ENCODE results near the gene GDPD4.

Gene GDPD4

DNA sequence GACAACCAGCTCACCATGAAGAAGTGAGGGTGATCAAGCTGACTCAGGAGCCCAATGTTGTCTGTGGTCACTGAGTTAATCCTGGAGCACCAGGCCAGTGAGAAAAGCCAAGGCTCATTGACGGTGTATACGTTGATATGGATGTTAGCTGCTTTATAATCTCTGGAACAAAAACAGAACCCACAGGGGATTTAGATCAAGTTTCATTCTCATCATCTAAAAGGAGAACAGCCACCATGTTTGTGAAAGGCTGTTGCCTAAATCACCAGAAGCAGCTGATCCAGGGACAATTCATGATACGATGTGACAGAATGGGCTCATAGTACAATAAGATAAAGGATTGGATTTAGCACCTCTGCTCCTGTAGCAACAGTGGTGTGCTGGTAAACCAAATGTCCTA, 68.5 kb downstream of the GDPD4 start:
- DNase-seq (ENCODE audit: low read depth), result no peak

DNA sequence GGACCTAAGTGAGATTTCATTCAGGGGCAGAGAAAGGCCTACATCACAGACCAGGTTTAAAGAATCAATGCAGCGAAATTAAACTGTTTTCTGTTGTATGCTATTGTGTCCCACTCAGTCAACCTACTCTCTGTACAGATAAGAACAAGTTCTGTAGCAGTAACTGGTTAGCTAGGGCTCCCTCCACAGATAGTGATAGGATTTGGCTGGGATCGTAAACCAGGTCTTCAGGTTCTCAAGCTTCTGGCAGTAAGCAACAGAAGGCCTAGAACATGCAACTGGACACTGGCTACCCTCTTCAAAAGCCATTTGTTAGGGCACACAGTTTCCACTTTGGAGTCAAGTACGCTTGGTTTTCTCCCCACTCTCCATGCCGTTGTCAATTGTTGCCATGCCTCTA, 69.2 kb downstream of the GDPD4 start:
- no peak for DNase-seq (ENCODE audit: low read depth)

DNA sequence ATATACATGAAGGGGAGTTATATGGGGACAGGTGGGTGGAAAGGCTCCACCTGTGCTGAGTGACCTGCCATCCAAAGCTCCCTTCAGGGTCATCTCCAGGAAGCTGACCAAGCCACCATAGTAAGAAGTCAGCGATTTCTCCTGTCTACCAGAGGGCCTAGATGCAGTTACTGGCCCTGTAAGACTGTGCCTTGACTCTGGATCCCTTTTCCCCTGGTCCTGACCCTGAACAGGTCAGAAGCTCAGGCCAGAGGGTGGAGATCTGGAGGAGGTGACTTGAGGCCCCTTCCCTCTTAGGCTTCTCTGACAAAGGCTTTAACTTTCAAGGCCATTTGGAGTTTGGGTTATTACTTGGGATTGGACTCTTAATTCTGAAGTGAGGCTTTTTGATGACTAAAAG, 69.7 kb downstream of the GDPD4 start:
- DNase-seq (ENCODE audit: low read depth), result no peak

DNA sequence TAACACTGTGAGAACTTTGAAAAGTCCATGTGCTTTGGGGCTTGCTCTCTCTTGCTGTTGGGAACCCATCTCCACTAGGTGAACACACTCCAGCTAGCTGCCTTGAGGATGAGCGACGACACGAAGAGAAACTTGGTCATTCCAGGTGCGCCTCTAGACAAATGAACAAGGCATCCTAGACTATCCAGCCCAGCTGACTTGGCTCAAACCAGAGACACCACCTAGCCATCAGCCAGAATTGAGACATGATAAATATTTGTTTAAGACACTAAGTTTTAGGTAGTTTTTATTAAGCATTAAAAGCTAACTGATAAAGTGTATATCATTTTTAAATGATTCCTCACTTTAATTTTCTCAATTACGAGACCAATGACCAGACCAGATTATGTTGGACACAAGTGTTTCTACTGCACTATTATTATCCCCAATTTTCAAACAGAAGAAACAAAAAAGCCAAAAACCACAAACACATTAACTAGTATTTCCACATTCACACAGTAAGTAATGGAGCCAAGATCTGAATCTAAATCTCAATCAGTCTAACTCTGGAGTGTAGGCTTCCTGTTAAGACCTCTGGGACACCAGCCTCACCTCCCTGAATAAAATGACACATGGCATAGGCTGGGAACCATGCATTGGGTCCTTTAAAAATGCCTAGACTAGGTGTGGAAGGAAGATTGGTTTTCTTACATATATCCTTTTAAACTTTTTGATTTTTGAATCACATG, 70.4 kb downstream of the GDPD4 start:
- no peak for DNase-seq (ENCODE audit: low read depth)

DNA sequence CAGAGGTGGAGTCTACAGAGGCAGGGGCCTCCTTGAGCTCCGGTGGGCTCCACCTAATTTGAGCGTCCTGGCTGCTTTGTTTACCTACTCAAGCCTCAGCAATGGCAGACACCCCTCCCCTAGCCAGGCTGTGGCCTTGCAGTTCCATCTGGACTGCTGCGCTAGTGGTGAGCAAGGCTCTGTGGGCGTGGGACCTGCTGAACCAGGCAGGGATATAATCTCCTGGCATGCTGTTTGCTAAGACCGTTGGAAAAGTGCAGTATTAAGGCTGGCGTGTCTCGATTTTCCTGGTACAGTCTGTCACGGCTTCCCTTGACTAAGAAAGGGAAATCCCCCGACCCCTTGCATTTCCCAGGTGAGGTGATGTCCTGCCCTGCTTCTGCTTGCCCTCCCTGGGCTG, 77.7 kb downstream of the GDPD4 start:
- no peak for DNase-seq (ENCODE audit: low read depth)

DNA sequence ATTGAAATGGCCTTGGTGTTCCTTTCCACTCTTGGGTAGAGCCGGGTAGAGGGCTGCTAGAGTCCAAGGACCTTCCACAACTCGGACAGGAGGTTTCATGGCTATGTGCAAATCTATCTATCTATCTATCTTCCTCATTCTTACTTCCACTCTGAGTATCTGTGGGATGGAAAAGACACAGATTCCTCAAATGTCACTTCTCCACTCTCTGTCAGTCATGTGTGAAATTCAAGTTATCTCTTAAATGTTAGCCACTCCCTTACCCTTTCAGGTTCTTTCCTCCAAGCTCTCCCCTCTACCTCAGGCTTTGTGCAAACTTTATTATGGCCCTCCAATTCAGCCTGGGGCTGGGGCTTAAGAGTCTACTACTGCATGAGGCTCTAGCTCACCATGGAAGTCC, 84.3 kb downstream of the GDPD4 start:
- DNase-seq (ENCODE audit: low read depth), result no peak

DNA sequence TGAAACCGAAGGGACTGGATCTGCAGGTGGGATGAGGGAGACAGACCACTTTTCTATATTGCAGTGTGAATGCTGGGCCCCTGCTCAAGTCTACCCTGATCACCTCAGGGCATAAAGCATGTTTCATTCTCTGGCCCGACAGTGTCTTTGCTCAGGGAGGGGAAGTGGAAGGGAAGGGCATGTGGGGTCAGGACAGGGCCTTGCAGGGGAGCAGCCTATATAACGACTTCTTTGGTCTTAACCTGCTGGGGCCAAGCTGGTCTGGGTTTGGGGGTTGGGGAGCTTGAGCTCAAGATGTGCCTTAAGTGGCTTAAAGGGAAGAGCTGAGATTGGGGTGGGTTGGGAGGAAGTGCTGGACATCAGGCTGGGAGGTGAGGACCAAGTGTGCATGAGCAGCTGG, 86.4 kb downstream of the GDPD4 start:
- DNase-seq (ENCODE audit: low read depth), result no peak

DNA sequence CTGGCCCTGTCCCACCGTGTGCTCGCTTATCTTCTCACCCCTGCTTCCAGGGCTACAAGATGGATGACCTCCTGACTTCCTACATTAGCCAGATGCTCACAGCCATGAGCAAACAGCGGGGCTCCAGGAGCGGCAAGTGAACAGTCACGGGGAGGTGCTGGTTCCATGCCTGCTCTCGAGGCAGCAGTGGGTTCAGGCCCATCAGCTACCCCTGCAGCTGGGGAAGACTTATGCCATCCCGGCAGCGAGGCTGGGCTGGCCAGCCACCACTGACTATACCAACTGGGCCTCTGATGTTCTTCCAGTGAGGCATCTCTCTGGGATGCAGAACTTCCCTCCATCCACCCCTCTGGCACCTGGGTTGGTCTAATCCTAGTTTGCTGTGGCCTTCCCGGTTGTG, 86.9 kb downstream of the GDPD4 start:
- no peak for DNase-seq (ENCODE audit: low read depth)

DNA sequence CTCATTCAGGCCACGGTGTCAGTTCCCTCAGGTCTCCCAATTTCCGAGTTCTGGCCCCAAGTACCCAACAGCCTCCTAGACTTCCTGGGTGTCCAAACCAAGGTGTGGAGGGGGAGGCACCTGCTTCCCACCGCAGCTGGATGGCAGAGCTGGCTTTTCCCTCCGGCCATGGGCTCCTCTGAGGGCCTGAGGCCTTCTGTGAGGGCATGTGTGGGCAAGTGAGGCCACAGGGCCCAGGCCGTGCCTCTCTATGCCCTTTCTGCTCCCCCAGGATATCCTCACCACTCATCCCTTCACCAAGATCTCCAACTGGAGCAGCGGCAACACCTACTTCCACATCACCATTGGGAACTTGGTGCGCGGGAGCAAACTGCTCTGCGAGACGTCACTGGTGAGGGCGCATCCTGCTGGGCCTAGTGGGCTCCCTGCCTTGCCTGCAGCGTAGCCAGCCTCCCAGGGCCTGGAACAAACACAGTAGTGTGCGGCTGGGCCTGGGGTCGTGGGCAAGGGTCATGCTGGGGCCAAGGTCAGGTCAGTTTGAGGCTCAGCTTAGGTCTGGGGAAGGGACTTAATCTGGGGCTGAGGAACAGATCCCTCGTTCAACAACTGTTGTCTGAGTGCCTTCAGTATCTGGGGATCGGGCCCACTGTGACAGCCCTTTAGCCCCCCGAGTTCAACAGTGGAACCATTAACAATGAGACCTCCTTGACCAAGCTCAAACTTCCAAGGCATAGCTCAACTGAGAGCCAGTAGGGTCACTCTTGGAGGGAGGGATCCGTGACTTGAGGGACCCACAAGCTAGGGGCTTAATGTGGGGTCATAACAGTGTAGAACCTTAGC, 87.7 kb downstream of the GDPD4 start:
- DNase-seq (ENCODE audit: low read depth), result no peak

DNA sequence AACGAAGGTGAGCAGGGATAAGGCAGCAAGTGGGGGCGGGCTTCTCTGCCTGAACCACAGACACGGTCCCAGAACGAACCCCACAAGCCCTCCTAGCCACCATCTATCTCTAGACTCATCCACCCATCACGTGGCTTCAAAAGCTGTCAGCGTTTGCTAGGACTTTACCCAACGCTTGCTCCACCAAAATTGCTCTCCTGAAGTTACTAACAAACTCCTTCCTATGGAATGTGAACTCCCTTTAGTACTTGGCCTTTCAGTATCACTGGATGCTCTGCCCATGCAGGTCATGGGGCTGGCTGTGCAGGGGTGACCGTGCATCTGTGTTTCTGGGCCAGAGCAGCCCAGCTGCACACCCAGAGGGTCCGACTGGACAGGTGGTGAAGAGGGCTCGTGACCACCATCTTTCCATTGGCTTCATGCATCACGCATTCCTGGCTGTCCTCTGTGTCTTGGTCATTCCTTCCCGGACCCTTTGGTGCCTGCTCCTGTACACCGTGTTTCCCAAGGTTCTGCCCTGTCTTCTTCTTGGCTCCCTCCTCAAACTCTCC, 88.4 kb downstream of the GDPD4 start:
- no peak for DNase-seq (ENCODE audit: low read depth)

DNA sequence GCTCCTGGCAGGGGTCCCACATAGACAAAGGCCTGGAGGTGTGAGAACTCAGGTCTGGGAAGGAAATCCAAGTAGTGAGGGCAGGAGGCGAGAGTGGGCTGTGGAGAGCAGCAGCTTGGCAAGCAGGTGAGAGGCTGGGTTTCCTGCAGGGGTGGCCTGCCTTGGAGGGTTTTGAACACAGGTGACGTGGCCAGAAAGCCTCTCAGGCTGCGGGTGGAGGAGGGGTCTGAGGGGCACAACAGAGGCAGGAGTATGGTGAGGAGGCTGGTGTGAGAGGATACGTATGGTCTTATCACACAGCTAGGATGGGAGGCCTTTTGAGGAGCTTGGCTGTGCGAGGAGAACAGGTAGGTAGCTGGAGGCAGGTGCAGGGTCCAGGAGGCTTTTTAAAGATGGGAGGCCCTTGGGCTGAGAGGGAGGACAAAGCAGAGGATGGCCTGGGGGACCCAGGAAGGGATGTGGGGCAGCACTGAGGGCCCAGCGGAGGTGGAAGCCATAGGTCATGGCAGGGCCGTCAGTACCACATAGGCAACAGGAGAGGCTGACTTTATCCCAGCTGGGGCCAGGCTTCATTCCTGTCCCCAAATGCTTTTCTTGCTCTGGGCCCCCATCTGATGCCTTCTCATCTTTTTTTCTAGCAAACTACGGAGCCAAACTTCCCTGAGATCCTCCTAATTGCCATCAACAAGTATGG, 89.0 kb downstream of the GDPD4 start:
- DNase-seq (ENCODE audit: low read depth), result no peak

DNA sequence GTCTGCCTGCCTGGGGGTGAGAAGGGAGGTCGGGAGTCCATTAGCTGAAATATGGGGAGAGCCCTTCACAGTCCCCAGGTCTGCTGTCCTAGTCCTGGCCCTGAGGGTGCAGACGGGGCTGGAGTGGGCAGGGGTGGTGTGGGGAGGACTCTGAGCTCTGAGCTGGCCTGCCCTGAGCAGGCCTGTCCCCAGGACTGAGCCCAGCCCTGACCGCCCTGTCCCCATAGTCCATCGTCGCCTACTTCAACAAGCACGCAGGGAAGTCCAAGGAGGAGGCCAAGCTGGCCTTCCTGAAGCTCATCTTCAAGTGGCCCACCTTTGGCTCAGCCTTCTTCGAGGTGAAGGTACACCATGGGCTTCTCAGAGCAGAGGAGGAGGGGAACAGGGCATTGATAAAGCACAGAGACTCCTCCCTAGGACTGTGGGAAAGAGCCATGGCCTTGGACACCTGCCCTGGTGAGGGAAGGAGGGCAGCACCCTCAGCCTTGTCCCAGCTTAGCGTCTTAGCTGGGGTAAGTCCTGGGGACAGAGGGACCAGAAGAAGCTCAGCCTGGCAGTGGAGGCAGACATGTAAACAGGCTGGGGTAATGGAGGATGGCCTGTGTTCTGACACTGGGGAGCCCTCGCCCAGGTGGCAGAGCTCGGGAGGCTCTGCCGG, 89.8 kb downstream of the GDPD4 start:
- no peak for DNase-seq (ENCODE audit: low read depth)

DNA sequence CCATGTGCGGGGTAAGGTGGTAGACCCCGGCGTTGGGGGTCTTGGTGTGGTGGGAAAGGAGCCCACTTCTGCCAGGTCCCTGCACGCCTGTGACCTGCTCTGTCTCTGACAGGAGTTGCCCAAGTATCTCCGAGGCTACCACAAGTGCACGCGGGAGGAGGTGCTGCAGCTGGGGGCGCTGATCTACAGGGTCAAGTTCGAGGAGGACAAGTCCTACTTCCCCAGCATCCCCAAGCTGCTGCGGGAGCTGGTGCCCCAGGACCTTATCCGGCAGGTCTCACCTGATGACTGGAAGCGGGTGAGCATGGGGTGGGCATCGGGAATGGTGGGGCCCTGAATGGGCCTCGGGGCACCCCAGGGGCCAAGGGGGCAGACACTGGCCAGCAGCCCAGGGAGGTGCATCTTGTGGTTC, 90.4 kb downstream of the GDPD4 start:
- no peak for DNase-seq (ENCODE audit: low read depth)

DNA sequence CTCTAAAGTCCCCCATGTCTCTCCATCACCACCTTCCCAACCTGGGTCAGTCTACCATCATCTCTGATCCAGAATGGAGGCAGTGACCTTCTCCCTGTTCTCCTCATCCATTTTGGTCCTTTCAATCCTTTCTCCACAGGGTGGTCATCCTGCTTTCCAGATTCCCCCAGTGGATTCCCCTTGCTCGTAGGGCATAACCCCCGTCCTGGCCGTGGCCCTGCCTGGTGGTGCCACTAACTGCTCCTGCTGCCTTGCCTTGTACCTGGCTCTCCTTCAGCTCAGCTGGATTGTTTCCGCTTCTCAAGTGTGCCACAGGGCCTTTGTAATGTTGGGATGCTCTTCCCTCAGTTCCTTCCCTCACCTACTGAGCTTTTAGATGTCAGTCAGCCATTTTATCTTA, 91.8 kb downstream of the GDPD4 start:
- DNase-seq (ENCODE audit: low read depth), result no peak

DNA sequence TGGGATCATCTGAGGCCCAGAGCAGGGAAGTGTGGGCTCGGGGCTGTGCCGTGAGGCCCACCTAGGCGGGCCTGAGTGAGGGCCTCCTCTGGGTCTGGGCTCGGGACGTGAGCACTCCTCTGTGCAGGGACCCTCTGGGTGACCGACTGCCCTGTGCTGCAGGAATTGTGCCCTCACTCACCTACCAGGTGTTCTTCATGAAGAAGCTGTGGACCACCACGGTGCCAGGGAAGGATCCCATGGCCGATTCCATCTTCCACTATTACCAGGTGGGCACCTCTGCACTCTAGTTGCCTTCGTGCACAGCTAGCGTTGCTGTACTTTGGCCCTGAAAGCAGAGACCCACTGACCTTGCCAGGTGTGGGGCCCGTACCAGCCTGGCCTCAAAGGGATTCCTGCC, 93.0 kb downstream of the GDPD4 start:
- no peak for DNase-seq (ENCODE audit: low read depth)

DNA sequence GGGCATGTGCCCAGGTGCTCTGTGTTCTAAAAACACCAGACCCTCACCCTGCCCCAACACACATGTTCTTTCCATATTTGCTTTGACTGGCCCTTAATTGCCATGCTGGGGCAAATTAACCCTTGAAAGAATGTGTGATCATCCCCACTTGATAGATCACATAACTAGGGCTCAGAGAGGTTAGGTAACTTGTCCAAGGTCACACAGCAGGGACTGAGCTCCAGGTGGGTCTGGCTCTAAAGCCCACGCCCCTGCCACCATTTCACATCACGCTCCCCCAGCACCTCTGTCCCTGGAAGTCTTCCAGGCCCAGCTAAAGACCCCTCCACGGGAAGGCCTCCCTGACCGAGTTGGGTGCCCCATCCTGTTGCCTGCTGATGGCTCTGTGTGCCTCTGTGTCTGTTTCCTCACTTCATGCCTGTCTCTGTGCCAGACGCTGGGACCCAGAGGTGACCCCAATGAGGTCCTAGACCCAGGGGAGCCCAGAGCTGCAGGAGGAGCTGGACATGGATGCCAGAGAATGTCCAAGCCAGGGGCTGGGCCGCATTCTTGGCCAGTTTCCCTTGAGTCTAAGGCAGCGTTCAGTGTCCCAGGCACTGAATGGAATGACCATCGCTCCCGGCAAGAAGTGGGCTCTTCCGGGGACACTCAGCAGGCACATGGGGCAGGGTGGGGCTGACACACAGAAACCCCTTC, 93.7 kb downstream of the GDPD4 start:
- no peak for DNase-seq (ENCODE audit: low read depth)

DNA sequence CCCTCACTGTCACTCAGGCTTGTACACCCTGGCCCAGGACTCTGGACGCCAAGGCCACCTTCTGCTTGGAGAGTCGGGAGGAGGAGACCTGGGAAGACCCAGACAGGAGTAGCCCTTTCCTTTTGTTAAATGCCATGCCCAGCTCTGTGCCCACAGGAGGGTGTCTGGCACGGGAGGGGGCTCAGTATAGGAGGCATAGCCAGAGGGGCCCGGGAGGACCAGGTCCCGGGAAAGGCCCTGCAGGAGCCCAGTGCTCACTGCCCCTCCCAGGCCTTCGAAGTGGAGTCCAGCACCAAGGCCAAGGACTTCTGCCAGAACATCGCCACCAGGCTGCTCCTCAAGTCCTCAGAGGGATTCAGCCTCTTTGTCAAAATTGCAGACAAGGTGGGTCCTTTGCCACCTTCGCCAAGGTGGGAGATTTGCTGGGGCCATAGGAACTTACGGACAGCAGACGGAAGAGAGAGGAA, 94.4 kb downstream of the GDPD4 start:
- no peak for DNase-seq (ENCODE audit: low read depth)

DNA sequence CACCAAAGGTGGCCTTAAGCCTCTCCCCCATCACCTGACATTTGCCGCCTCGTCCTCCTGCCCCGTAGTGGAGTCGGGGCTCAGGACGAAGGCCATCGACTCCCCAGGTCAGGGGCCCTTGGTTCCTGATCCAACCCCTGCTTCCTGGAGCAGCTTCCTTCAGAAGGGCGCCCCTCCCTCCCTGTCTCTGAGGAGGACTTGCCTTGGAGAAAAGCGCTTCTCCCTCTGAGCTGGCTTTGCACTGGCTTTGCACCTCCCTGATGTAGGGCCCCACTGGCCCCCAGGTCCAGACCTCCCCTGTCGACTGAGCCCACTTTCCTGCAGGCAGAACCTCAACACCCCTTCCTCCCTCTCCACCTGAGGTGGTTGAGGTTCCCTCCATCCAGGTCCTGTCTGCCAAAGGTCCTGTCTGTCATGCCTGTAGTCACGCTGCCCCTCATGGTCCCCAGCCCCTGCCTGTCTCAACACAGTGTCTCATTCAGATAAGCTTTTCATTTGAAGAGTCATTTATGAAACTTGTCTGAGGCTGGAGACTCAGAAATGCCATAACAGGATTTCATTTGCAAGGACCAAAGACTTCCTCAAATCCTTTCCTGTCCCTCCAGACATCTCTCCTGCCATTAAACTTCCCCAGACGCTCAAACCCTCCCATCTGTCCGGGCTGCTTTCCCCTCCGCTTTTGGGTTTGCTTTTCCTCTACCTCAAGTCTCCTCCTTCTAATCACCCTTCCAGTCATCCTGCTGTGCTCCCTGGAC, 95.0 kb downstream of the GDPD4 start:
- DNase-seq (ENCODE audit: low read depth), result no peak

DNA sequence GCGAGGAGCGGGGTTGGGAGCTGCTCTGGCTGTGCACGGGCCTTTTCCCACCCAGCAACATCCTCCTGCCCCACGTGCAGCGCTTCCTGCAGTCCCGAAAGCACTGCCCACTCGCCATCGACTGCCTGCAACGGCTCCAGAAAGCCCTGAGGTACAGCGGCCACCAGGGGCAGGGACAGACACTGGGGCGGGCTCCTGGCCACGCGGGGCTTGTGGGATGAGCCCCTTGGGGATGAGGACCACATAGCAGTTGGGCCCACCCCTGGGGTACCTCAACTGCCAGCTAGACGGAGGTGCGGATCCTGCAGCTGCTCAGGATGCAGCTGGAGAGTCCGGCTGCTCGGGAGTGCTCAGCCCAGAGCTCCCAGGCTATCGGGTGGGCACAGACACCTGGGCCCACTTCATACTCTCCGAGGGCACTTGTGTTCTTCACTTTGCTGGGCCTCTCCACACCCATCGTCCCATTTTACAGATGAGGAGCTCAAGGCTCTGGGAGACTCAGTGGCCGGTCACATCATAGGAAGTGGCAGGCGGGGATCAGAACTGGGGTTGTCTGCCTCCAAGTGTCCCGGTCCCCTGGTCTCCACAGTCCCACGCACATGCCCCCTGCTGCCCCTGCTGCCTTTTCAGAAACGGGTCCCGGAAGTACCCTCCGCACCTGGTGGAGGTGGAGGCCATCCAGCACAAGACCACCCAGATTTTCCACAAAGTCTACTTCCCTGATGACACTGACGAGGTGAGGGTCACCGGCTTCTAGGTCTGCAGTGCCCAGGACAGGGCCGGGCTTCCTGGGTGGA, 95.8 kb downstream of the GDPD4 start:
- DNase-seq (ENCODE audit: low read depth), result no peak
